Heart left ventricle (tissue), 13 donors: ENCODE results near the gene GRIA1.

ENCODE experiments used
- POLR2A ChIP-seq, 2 donors: fragments of 450-650 bp; IDR thresholded peaks; one replicate each; pipeline ENCODE4 v1.6.1; 2017; ENCODE audit warnings: antibody characterized with exemption in 2 of 2, mild to moderate bottlenecking in 2 of 2, moderate library complexity in 2 of 2
- TF ChIP-seq, protein P1 (sequence below), 12 donors: fragments of 200-600 bp; sonication (generic) in 4 of 12; IDR thresholded peaks; one replicate each; pipeline versions ENCODE4 v1.5.0 to v1.8.0; 2018 to 2022; ENCODE audit warnings: antibody characterized with exemption in 12 of 12, mild to moderate bottlenecking in 5 of 12
- donor health status: ischemic (EF 13 %, LVEDD 7.1; RV severe dilation, severe dysfunction).
- donor health status: DM: no; HTN: yes; CAD: no.
- donor health status: DM: no; HTN: no; CAD: no.
- donor health status: ischemic (EF 25% LVEDD 6.9; RV normal size, moderate dysfunction).
- donor health status: ischemic (EF 25% LVEDD 5.7; RV mildly dilated, moderate dysfunction).
- donor health status: ischemic (EF 35%, LVEDD 5.7; RV mildly dilated, moderate dysfunction).
- donor health status: nonischemic (EF 11% LVEDD 7.7; RV severe dilation, severe dysfunction).
- donor health status: DM: yes; HTN: yes; CAD: no.
- donor health status: PGD.
- donor health status: ischemic (EF 29% LVEDD 5.4; RV normal size, mild dysfunction).
- donor health status: nonischemic (EF 23%, LVEDD 6.1; RV moderate dilation, normal function).

GRCh38 chr5:153490118-153491037, at the start of gene GRIA1:
- TF ChIP-seq, protein P1, sequence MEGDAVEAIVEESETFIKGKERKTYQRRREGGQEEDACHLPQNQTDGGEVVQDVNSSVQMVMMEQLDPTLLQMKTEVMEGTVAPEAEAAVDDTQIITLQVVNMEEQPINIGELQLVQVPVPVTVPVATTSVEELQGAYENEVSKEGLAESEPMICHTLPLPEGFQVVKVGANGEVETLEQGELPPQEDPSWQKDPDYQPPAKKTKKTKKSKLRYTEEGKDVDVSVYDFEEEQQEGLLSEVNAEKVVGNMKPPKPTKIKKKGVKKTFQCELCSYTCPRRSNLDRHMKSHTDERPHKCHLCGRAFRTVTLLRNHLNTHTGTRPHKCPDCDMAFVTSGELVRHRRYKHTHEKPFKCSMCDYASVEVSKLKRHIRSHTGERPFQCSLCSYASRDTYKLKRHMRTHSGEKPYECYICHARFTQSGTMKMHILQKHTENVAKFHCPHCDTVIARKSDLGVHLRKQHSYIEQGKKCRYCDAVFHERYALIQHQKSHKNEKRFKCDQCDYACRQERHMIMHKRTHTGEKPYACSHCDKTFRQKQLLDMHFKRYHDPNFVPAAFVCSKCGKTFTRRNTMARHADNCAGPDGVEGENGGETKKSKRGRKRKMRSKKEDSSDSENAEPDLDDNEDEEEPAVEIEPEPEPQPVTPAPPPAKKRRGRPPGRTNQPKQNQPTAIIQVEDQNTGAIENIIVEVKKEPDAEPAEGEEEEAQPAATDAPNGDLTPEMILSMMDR (IDR thresholded peaks at IDR 0.05): no peak
- TF ChIP-seq POLR2A (IDR thresholded peaks at IDR 0.05): no peak
